Colonic mucosa (tissue), 4 donors: Measurements from ENCODE around the gene CORO6. TPM values are rescaled to one million over a fixed set of nuclear protein-coding genes. Genes with fewer than 3 reads are reported as not detected.

ENCODE experiments used
- DNase-seq: peaks from one replicate; pipeline ENCODE4 v3.0.0-alpha.2; 2020
- H3K27ac ChIP-seq: fragments of 200-600 bp; one replicate; pipeline ENCODE4 v1.8.0; 2021
- H3K27me3 ChIP-seq: fragments of 200-600 bp; one replicate; pipeline ENCODE4 v1.8.0; 2021
- H3K36me3 ChIP-seq: fragments of 200-600 bp; one replicate; pipeline ENCODE4 v1.8.0; 2021
- H3K4me1 ChIP-seq: fragments of 200-600 bp; one replicate; pipeline ENCODE4 v1.8.0; 2021; ENCODE audit warnings: mild to moderate bottlenecking
- H3K4me3 ChIP-seq: fragments of 200-600 bp; one replicate; pipeline ENCODE4 v1.8.0; 2021
- H3K9ac ChIP-seq, 2 donors: one replicate each; pipeline ENCODE4 v1.7.0; 2013; ENCODE audit warnings: control low read depth in 2 of 2, low read depth in 2 of 2, low read length in 2 of 2
- H3K9me3 ChIP-seq: fragments of 200-600 bp; one replicate; pipeline ENCODE4 v1.8.0; 2021
- CTCF ChIP-seq: fragments of 200-600 bp; IDR thresholded peaks from one replicate; pipeline ENCODE4 v1.8.0; 2022; ENCODE audit warnings: antibody characterized with exemption, mild to moderate bottlenecking
- intact Hi-C: fragments of 100-400 bp; cut with DNase I; formaldehyde crosslinking; loops from one replicate; pipeline ENCODE4 v1.14.1; 2022
- total RNA-seq, 2 donors: library from RNA; stranded (reverse); fragmentation: NEBNext Ultra II Directional in 1 of 2; extraction: Animal tissue kit (Norgen Biotek cat#: 25700) in 1 of 2; gene quantifications; one replicate each; pipeline ENCODE4 v1.2.1, GENCODE V29; 2021
- donor health status: healthy.
- donor health status: DM: no; HTN: no; CAD: no.
- donor health status: DM: no; HTN: no; CAD: no.

Gene CORO6
- total RNA-seq, 2 donors from 2014 or later: 0.62 to 2.5 TPM

- peaks cover 4% of the 10 kb centered on the region for H3K27me3 ChIP-seq
- DNase-seq: no peak
- TF ChIP-seq CTCF: no peak
- no peak overlapping the region for H3K9ac ChIP-seq
- no peaks in the 10 kb centered on the region for H3K36me3 ChIP-seq
- no peak overlapping the region for H3K27ac ChIP-seq
- no peak overlapping the region for H3K4me3 ChIP-seq
- intact Hi-C loops: no loop called here
- H3K4me1 ChIP-seq: peaks cover 19% of the 10 kb centered on the region
- H3K9me3 ChIP-seq: no peaks in the 10 kb centered on the region
Observed at GRCh38 chr17:29620271-29620670, 2.4 kb downstream of the CORO6 start.

GRCh38 chr17:29619251-29619650 lies 3.5 kb downstream of the CORO6 start:
- H3K27ac ChIP-seq: no peak overlapping the region
- H3K4me1 ChIP-seq: peaks cover 19% of the 10 kb centered on the region
- no peak for DNase-seq
- intact Hi-C loops: loop anchor here (5.0 kb wide), 1 partner anchor 37 kb away; no protein-coding TSS in a partner anchor
- peaks cover 4% of the 10 kb centered on the region for H3K27me3 ChIP-seq
- H3K4me3 ChIP-seq: no peak overlapping the region
- H3K9ac ChIP-seq: no peak overlapping the region
- TF ChIP-seq CTCF: no peak
- no peaks in the 10 kb centered on the region for H3K9me3 ChIP-seq
- H3K36me3 ChIP-seq: no peaks in the 10 kb centered on the region

- intact Hi-C loops: loop anchor here (5.0 kb wide), 1 partner anchor 36 kb away; no protein-coding TSS in a partner anchor
- peak overlapping the region; percentile 33 for H3K4me3 ChIP-seq
- no peak for DNase-seq
- no peaks in the 10 kb centered on the region for H3K9me3 ChIP-seq
- no peak for TF ChIP-seq CTCF
- peaks cover 4% of the 10 kb centered on the region for H3K27me3 ChIP-seq
- peak overlapping the region in 1 of 2 donors; percentile 40 for H3K9ac ChIP-seq
- H3K4me1 ChIP-seq: peaks cover 24% of the 10 kb centered on the region
- no peaks in the 10 kb centered on the region for H3K36me3 ChIP-seq
- no peak overlapping the region for H3K27ac ChIP-seq
Observed at GRCh38 chr17:29618272-29619065, 4.2 kb downstream of the CORO6 start.

- H3K4me3 ChIP-seq: peak overlapping the region; percentile 33
- peak overlapping the region; percentile 37 for H3K27ac ChIP-seq
- H3K4me1 ChIP-seq: peaks cover 26% of the 10 kb centered on the region
- peaks cover 4% of the 10 kb centered on the region for H3K27me3 ChIP-seq
- intact Hi-C loops: loop anchor here (5.0 kb wide), 1 partner anchor 35 kb away; no protein-coding TSS in a partner anchor
- H3K9me3 ChIP-seq: no peaks in the 10 kb centered on the region
- H3K36me3 ChIP-seq: no peaks in the 10 kb centered on the region
- H3K9ac ChIP-seq: peak overlapping the region; percentile 27 to 62
- DNase-seq: peak; percentile 89
- TF ChIP-seq CTCF: peak; percentile 88
Observed at GRCh38 chr17:29617481-29618271, 5.0 kb downstream of the CORO6 start.

GRCh38 chr17:29617125-29617480 lies 5.6 kb downstream of the CORO6 start:
- peaks cover 4% of the 10 kb centered on the region for H3K27me3 ChIP-seq
- H3K36me3 ChIP-seq: no peaks in the 10 kb centered on the region
- peak overlapping the region; percentile 33 for H3K4me3 ChIP-seq
- peak overlapping the region; percentile 27 to 62 for H3K9ac ChIP-seq
- peaks cover 22% of the 10 kb centered on the region for H3K4me1 ChIP-seq
- H3K27ac ChIP-seq: no peak overlapping the region
- intact Hi-C loops: loop anchor here (5.0 kb wide), 1 partner anchor 35 kb away; no protein-coding TSS in a partner anchor
- TF ChIP-seq CTCF: peak; percentile 49
- no peaks in the 10 kb centered on the region for H3K9me3 ChIP-seq
- DNase-seq: peak; percentile 92
